GM23338 (cell line): ENCODE data around the gene SAMD7. TPM values are rescaled to one million over a fixed set of nuclear protein-coding genes. Genes with fewer than 3 reads are reported as not detected.

Experiments used
- ATAC-seq: fragments of 200-7000 bp; cut with Tn5 transposase; 3 replicates; pipeline ENCODE4 v1.9.1; 2020
- DNase-seq: peaks from one replicate; pipeline ENCODE4 v3.0.0-alpha.2; 2015; ENCODE audit warnings: low spot score
- H2AFZ ChIP-seq: fragments of 200-600 bp; sonication (generic); 2 replicates; pipeline ENCODE4 v1.8.0; 2016; ENCODE audit warnings: antibody characterized with exemption, mild to moderate bottlenecking, moderate library complexity
- H3F3A ChIP-seq: fragments of 200-600 bp; sonication (generic); replicated peaks from 2 replicates; pipeline ENCODE4 v1.8.0; 2017; ENCODE audit warnings: antibody characterized with exemption, mixed run types, low read depth
- H3K27ac ChIP-seq: fragments of 200-600 bp; sonication (generic); 2 replicates; pipeline ENCODE4 v1.6.1; 2016; ENCODE audit warnings: low read depth
- H3K27me3 ChIP-seq: fragments of 200-600 bp; sonication (generic); 2 replicates; pipeline ENCODE4 v1.8.0; 2016; ENCODE audit warnings: mild to moderate bottlenecking, mixed run types, moderate library complexity; ENCODE audit not compliant: insufficient read depth
- H3K36me3 ChIP-seq: fragments of 200-600 bp; sonication (generic); 2 replicates; pipeline ENCODE4 v1.8.0; 2016; ENCODE audit warnings: mild to moderate bottlenecking; ENCODE audit not compliant: insufficient read depth
- H3K4me1 ChIP-seq: fragments of 200-600 bp; sonication (generic); 2 replicates; pipeline ENCODE4 v1.8.0; 2016; ENCODE audit warnings: mild to moderate bottlenecking, moderate library complexity; ENCODE audit not compliant: insufficient read depth
- H3K4me2 ChIP-seq: fragments of 200-600 bp; sonication (generic); 2 replicates; pipeline ENCODE4 v1.7.1; 2017; ENCODE audit warnings: mixed run types
- H3K4me3 ChIP-seq: fragments of 200-600 bp; sonication (generic); 2 replicates; pipeline ENCODE4 v1.6.1; 2016; ENCODE audit warnings: mixed run types
- H3K79me2 ChIP-seq: fragments of 200-600 bp; sonication (generic); replicated peaks from 2 replicates; pipeline ENCODE4 v1.8.0; 2017; ENCODE audit warnings: mild to moderate bottlenecking; ENCODE audit not compliant: insufficient read depth
- H3K9me2 ChIP-seq: fragments of 200-600 bp; sonication (generic); 2 replicates; pipeline ENCODE4 v1.8.0; 2017; ENCODE audit not compliant: insufficient read depth
- H4K20me1 ChIP-seq: fragments of 200-600 bp; sonication (generic); replicated peaks from 2 replicates; pipeline ENCODE4 v1.8.0; 2017; ENCODE audit warnings: mild to moderate bottlenecking; ENCODE audit not compliant: insufficient read depth
- H3K27ac Mint-ChIP-seq: 2 replicates; pipeline ENCODE4 v1.8.0; 2020; ENCODE audit warnings: inconsistent platforms, mild to moderate bottlenecking, moderate library complexity, mixed read lengths
- H3K27me3 Mint-ChIP-seq: 3 replicates; pipeline ENCODE4 v1.8.0; 2022; ENCODE audit warnings: low read depth, mild to moderate bottlenecking, moderate library complexity, mixed read lengths, inconsistent platforms; ENCODE audit not compliant: insufficient read depth, poor library complexity
- H3K36me3 Mint-ChIP-seq: 3 replicates; pipeline ENCODE4 v1.8.0; 2021; ENCODE audit warnings: low read depth, mild to moderate bottlenecking, inconsistent platforms, moderate library complexity, mixed read lengths
- H3K4me1 Mint-ChIP-seq: 3 replicates; pipeline ENCODE4 v1.8.0; 2020; ENCODE audit warnings: mild to moderate bottlenecking, inconsistent platforms, mixed read lengths
- H3K4me3 Mint-ChIP-seq: 3 replicates; pipeline ENCODE4 v1.8.0; 2021; ENCODE audit warnings: moderate library complexity, mild to moderate bottlenecking, inconsistent platforms, mixed read lengths
- H3K9me3 Mint-ChIP-seq: 3 replicates; pipeline ENCODE4 v1.8.0; 2020; ENCODE audit warnings: moderate library complexity, mild to moderate bottlenecking, inconsistent platforms, mixed read lengths
- CREB1 ChIP-seq: fragments of 250-450 bp; sonication (Bioruptor Pico); IDR thresholded peaks from 2 replicates; pipeline ENCODE4 v1.5.0; 2020; ENCODE audit warnings: low read depth, mild to moderate bottlenecking, moderate library complexity
- EZH2 ChIP-seq: fragments of 200-600 bp; sonication (generic); IDR thresholded peaks from one replicate; pipeline ENCODE4 v1.8.0; 2017; ENCODE audit warnings: antibody characterized with exemption, mild to moderate bottlenecking, low read depth; ENCODE audit not compliant: unreplicated experiment
- EZH2phosphoT487 ChIP-seq: fragments of 200-600 bp; sonication (generic); IDR thresholded peaks from one replicate; pipeline ENCODE4 v1.8.1; 2018; ENCODE audit warnings: antibody characterized with exemption; ENCODE audit not compliant: unreplicated experiment
- NANOG ChIP-seq: IDR thresholded peaks from 2 replicates; pipeline ENCODE4 v1.6.1; 2016; ENCODE audit warnings: antibody characterized with exemption, borderline replicate concordance
- STAT1 ChIP-seq: IDR thresholded peaks from one replicate; pipeline ENCODE4 v1.6.1; 2016; ENCODE audit warnings: antibody characterized with exemption; ENCODE audit not compliant: unreplicated experiment
- ZNF114 ChIP-seq: fragments of 250-450 bp; sonication (Bioruptor Pico); IDR thresholded peaks from 2 replicates; pipeline ENCODE4 v1.5.0; 2020; ENCODE audit warnings: mild to moderate bottlenecking, moderate library complexity
- polyA plus RNA-seq: library from polyadenylated mRNA; unstranded; fragments of >200 nt; fragmentation: Nextera tagmentation; extraction: Ambion mirVana; gene quantifications from 2 replicates; pipeline ENCODE4 v1.2.1, GENCODE V29; 2016
- total RNA-seq: library from RNA; depleted of rRNA; stranded (reverse); fragments of >200 nt; shearing (Covaris generic); gene quantifications from 2 replicates; pipeline ENCODE4 v1.2.3, GENCODE V29; 2014
- TF ChIP-seq, protein P1 (sequence below), 2 experiments: fragments of 200-600 bp in 1 of 2; sonication (generic) in 1 of 2; conservative IDR thresholded peaks; 2 replicates each; pipeline versions ENCODE4 v1.5.1 to v1.6.1; 2016 to 2017; ENCODE audit warnings: antibody characterized with exemption in 2 of 2, low read depth in 2 of 2, mild to moderate bottlenecking in 2 of 2, moderate library complexity in 1 of 2
- TF ChIP-seq, protein P2 (sequence below): IDR thresholded peaks from 2 replicates; pipeline ENCODE4 v1.6.1; 2016; ENCODE audit warnings: antibody characterized with exemption

SAMD7 gene
- total and polyA plus RNA-seq, 2 experiments from 2014 or later = not detected

DNA sequence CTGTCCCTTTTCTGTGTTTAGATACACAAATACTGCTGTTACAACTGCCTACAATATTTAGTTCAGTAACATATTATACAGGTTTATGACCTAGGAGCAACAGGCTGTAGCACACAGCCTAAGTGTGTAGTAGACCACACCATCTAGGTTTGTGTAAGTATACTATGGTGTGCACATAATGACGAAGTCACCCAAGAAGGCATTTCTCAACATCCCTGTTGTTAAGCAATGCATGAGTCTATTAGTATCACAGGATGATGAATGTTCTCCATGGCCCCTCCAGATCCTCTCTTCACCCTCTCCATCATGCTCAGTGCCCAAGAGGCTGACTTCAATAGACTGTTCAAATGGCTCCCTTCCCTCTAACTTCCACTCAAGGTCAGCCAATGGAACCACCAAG is 40.7 kb downstream of the SAMD7 start:
- H2AFZ ChIP-seq = no peak overlapping the region
- no peaks in the 10 kb centered on the region for H3K36me3 ChIP-seq
- no peak overlapping the region for H3K4me3 ChIP-seq
- no peak for ATAC-seq
- TF ChIP-seq, protein P1, sequence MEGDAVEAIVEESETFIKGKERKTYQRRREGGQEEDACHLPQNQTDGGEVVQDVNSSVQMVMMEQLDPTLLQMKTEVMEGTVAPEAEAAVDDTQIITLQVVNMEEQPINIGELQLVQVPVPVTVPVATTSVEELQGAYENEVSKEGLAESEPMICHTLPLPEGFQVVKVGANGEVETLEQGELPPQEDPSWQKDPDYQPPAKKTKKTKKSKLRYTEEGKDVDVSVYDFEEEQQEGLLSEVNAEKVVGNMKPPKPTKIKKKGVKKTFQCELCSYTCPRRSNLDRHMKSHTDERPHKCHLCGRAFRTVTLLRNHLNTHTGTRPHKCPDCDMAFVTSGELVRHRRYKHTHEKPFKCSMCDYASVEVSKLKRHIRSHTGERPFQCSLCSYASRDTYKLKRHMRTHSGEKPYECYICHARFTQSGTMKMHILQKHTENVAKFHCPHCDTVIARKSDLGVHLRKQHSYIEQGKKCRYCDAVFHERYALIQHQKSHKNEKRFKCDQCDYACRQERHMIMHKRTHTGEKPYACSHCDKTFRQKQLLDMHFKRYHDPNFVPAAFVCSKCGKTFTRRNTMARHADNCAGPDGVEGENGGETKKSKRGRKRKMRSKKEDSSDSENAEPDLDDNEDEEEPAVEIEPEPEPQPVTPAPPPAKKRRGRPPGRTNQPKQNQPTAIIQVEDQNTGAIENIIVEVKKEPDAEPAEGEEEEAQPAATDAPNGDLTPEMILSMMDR (conservative IDR thresholded peaks at IDR 0.05; ENCODE audit: low read depth in 2 of 2) = no peak
- TF ChIP-seq CREB1 (CRISPR knock-in tag) = no peak
- no peak for TF ChIP-seq EZH2phosphoT487
- no peak for TF ChIP-seq EZH2
- no peak for TF ChIP-seq STAT1
- H4K20me1 ChIP-seq = no peaks in the 10 kb centered on the region
- no peak overlapping the region for H3K27ac ChIP-seq
- H3F3A ChIP-seq = no peaks in the 10 kb centered on the region
- H3K9me2 ChIP-seq = no peaks in the 10 kb centered on the region
- H3K9me3 Mint-ChIP-seq = no peaks in the 10 kb centered on the region
- H3K36me3 Mint-ChIP-seq = no peaks in the 10 kb centered on the region
- no peaks in the 10 kb centered on the region for H3K27me3 Mint-ChIP-seq
- no peaks in the 10 kb centered on the region for H3K27me3 ChIP-seq
- H3K4me1 Mint-ChIP-seq = no peaks in the 10 kb centered on the region
- no peak for DNase-seq
- H3K4me3 Mint-ChIP-seq = no peak overlapping the region
- no peaks in the 10 kb centered on the region for H3K4me1 ChIP-seq
- no peak overlapping the region for H3K4me2 ChIP-seq
- H3K27ac Mint-ChIP-seq = no peak overlapping the region
- no peaks in the 10 kb centered on the region for H3K79me2 ChIP-seq

DNA sequence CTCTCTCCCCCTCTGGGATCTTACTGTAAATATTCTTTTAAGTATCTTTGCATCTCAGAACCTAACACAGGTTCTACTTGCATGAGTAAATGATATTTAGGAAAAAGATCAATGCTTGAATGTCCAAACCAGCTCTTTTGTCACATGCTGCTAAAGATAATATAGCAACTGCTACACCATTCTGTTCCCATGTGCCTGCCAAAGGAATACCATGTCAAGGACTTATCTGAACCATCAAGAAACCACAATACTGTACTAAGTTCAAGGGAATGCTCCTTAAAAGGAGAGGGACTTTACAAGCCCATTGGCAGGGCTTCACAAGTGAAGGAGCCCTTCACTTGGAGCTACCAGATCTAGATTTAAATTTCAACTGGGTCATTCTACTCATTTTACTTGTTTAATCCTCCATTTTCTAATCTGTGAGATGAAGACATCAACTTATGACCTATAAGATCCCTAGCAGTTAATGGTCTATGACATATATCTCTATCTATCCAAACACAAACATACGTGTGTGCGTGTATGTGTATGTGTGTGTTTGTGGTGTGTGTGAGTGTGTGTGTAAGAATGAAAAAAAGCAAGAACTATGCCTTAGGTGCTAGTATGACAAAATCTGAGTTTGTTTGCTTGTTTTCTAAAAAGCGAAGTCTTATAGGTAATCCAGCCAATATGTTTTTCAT is 42.2 kb downstream of the SAMD7 start:
- Histone ChIP-seq H3F3A (no peaks in the 10 kb centered on the region), H3K36me3 (no peaks in the 10 kb centered on the region), H4K20me1 (no peaks in the 10 kb centered on the region), H3K4me3 (no peak overlapping the region), H2AFZ (peak overlapping the region; percentile 80), H3K79me2 (no peaks in the 10 kb centered on the region), H3K27me3 (no peaks in the 10 kb centered on the region), H3K4me2 (no peak overlapping the region), H3K9me2 (no peaks in the 10 kb centered on the region), H3K4me1 (no peaks in the 10 kb centered on the region), H3K27ac (no peak overlapping the region)
- Mint-ChIP-seq H3K4me3 (no peak overlapping the region), H3K27ac (no peak overlapping the region), H3K9me3 (no peaks in the 10 kb centered on the region), H3K4me1 (no peaks in the 10 kb centered on the region), H3K27me3 (no peaks in the 10 kb centered on the region), H3K36me3 (no peaks in the 10 kb centered on the region)
- no peak for TF ChIP-seq NANOG
- ATAC-seq (no peak), DNase-seq (no peak)

DNA sequence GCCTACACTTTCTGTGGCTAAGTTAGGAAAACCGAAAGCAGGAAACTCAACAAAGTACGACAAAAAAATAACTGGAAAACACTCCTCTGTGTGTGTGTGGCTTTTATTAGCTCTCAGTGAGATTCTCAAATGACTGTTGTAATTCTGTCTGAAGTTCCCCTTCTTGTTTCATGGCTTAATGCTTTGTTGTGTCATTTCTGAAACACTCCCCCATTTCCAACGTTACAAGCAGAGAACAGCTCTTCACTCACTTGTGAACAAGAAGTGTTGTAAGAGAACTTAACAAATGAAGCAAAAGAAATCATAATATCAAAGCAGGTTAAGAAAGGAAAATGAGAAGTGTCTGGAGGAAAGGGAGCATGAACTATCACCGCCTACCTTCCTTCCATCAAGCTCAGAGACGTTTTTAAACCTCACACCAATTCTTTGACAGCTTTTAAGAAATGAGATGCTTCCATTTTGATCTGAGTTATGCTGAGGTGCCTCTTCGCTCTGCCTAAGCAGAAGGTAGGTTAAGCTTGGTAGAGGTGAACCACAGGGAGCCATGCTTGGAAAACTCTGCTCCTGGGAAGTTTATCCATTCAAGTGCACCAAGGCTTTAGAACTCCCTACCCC is 42.9 kb downstream of the SAMD7 start:
- no peak for DNase-seq
- Histone ChIP-seq H3K9me2 (no peaks in the 10 kb centered on the region), H3K79me2 (no peaks in the 10 kb centered on the region), H3K4me2 (no peak overlapping the region), H3K27ac (no peak overlapping the region), H3K4me3 (no peak overlapping the region), H4K20me1 (no peaks in the 10 kb centered on the region), H2AFZ (peak overlapping the region; percentile 80), H3K27me3 (no peaks in the 10 kb centered on the region), H3K4me1 (no peaks in the 10 kb centered on the region), H3K36me3 (no peaks in the 10 kb centered on the region), H3F3A (no peaks in the 10 kb centered on the region)
- Mint-ChIP-seq H3K9me3 (no peaks in the 10 kb centered on the region), H3K27me3 (no peaks in the 10 kb centered on the region), H3K4me1 (no peaks in the 10 kb centered on the region), H3K4me3 (no peak overlapping the region), H3K27ac (no peak overlapping the region), H3K36me3 (no peaks in the 10 kb centered on the region)
- ATAC-seq = no peak
- TF ChIP-seq ZNF114 (CRISPR knock-in tag) = no peak
- TF ChIP-seq, protein P2, sequence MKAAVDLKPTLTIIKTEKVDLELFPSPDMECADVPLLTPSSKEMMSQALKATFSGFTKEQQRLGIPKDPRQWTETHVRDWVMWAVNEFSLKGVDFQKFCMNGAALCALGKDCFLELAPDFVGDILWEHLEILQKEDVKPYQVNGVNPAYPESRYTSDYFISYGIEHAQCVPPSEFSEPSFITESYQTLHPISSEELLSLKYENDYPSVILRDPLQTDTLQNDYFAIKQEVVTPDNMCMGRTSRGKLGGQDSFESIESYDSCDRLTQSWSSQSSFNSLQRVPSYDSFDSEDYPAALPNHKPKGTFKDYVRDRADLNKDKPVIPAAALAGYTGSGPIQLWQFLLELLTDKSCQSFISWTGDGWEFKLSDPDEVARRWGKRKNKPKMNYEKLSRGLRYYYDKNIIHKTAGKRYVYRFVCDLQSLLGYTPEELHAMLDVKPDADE = no peak
